Activated CD4-positive, alpha-beta T cell treated with anti-CD3 and anti-CD28 coated beads, Interleukin-2, amount 50 U/mL, for 48 hours (primary cell): ENCODE data around the gene ACOT7.

ENCODE experiments used
- DNase-seq, 2 experiments: peaks; one replicate each; pipeline ENCODE4 v3.0.0-alpha.2; 2020

The ACOT7 gene

GRCh38 chr1:6245869-6246496, 147.6 kb downstream of the ACOT7 start:
- peak; percentile 62 to 73 for DNase-seq

- DNase-seq = peak; percentile 82 to 84
Measured at GRCh38 chr1:6245086-6245868, 148.3 kb downstream of the ACOT7 start.

- DNase-seq = no peak
Measured at GRCh38 chr1:6244401-6245049, 149.0 kb downstream of the ACOT7 start.

GRCh38 chr1:6243993-6244392, 149.6 kb downstream of the ACOT7 start, which contains the start of gene HES3:
Gene HES3, plus strand, starts transcription at chr1:6244179. Its CDS starts 187 bp downstream, at chr1:6244366.
- DNase-seq = no peak

GRCh38 chr1:6243053-6243834, 150.3 kb downstream of the ACOT7 start:
- no peak for DNase-seq

GRCh38 chr1:6241887-6242740, 151.5 kb downstream of the ACOT7 start:
- DNase-seq = no peak

GRCh38 chr1:6241107-6241886, 152.3 kb downstream of the ACOT7 start:
- DNase-seq = no peak

- DNase-seq = no peak
Measured at GRCh38 chr1:6239950-6240768, 153.4 kb downstream of the ACOT7 start.

GRCh38 chr1:6239213-6239752, 154.3 kb downstream of the ACOT7 start:
- no peak for DNase-seq

GRCh38 chr1:6237093-6237492, 156.5 kb downstream of the ACOT7 start:
- DNase-seq = no peak

- peak in 1 of 2 experiments; percentile 36 for DNase-seq
Measured at GRCh38 chr1:6235296-6235677, 158.3 kb downstream of the ACOT7 start.

- DNase-seq = no peak
Measured at GRCh38 chr1:6234502-6235295, 158.9 kb downstream of the ACOT7 start.

GRCh38 chr1:6233376-6233775, 160.2 kb downstream of the ACOT7 start:
- DNase-seq = no peak

- no peak for DNase-seq
Measured at GRCh38 chr1:6225651-6226050, 167.9 kb downstream of the ACOT7 start.

GRCh38 chr1:6224718-6225117, 168.8 kb downstream of the ACOT7 start:
- no peak for DNase-seq

- no peak for DNase-seq
Measured at GRCh38 chr1:6223617-6224016, 169.9 kb downstream of the ACOT7 start.

GRCh38 chr1:6222636-6223035, 170.9 kb downstream of the ACOT7 start:
- no peak for DNase-seq

- DNase-seq = no peak
Measured at GRCh38 chr1:6221210-6221784, 172.3 kb downstream of the ACOT7 start.

- DNase-seq = no peak
Measured at GRCh38 chr1:6220236-6220635, 173.3 kb downstream of the ACOT7 start.
